GM18517 (cell line): ENCODE results near the gene RAD51B.

Experiments
- ATAC-seq: cut with Tn5 transposase; IDR thresholded peaks from one replicate; pipeline ENCODE4 v1.9.1; 2021; ENCODE audit warnings: mild to moderate bottlenecking, moderate library complexity; ENCODE audit not compliant: unreplicated experiment

The RAD51B gene

GRCh38 chr14:67889455-67889854 lies 69.9 kb downstream of the RAD51B start:
- ATAC-seq, result no peak

GRCh38 chr14:67892466-67893100 lies 73.0 kb downstream of the RAD51B start:
- ATAC-seq, result no peak

GRCh38 chr14:67900231-67900630 lies 80.7 kb downstream of the RAD51B start:
- ATAC-seq, result no peak

GRCh38 chr14:67908052-67908754 lies 88.6 kb downstream of the RAD51B start:
- no peak for ATAC-seq

GRCh38 chr14:67911562-67911961 lies 92.0 kb downstream of the RAD51B start:
- ATAC-seq, result no peak

- no peak for ATAC-seq
Observed at GRCh38 chr14:67916430-67916829, 96.9 kb downstream of the RAD51B start.

- ATAC-seq, result no peak
Observed at GRCh38 chr14:67917006-67917405, 97.4 kb downstream of the RAD51B start.

GRCh38 chr14:67918838-67919237 lies 99.3 kb downstream of the RAD51B start:
- no peak for ATAC-seq

GRCh38 chr14:67919259-67920032 lies 99.9 kb downstream of the RAD51B start:
- no peak for ATAC-seq

GRCh38 chr14:67926821-67927220 lies 107.2 kb downstream of the RAD51B start:
- ATAC-seq, result no peak

- no peak for ATAC-seq
Observed at GRCh38 chr14:67927244-67927643, 107.7 kb downstream of the RAD51B start.

GRCh38 chr14:67928375-67928774 lies 108.8 kb downstream of the RAD51B start:
- no peak for ATAC-seq

GRCh38 chr14:67932708-67933246 lies 113.2 kb downstream of the RAD51B start:
- ATAC-seq, result no peak

- no peak for ATAC-seq
Observed at GRCh38 chr14:67933266-67933665, 113.7 kb downstream of the RAD51B start.

- no peak for ATAC-seq
Observed at GRCh38 chr14:67934087-67934486, 114.5 kb downstream of the RAD51B start.

GRCh38 chr14:67934862-67935261 lies 115.3 kb downstream of the RAD51B start:
- ATAC-seq, result no peak

GRCh38 chr14:67935371-67935770 lies 115.8 kb downstream of the RAD51B start:
- no peak for ATAC-seq

- ATAC-seq, result no peak
Observed at GRCh38 chr14:67938071-67938470, 118.5 kb downstream of the RAD51B start.

- no peak for ATAC-seq
Observed at GRCh38 chr14:67940486-67941455, 121.2 kb downstream of the RAD51B start.

GRCh38 chr14:67941456-67942018 lies 122.0 kb downstream of the RAD51B start:
- no peak for ATAC-seq
